Caco-2 (cell line): ENCODE measurements around the gene OTOP1. TPM values are rescaled to one million over a fixed set of nuclear protein-coding genes. Genes with fewer than 3 reads are reported as not detected.
"Not testable (repeated sequence)": the region's sequence is repeated elsewhere in the genome, so short reads cannot be mapped to it uniquely, and the experiment has no call there.

Experiments used
- BruUV-seq: library from RNA; stranded (reverse); fragments of 400-500 nt; replicated peaks from 2 replicates; lab custom pipeline; 2021; lab: Mats Ljungman, UMichigan
- CTCF ChIA-PET: fragments of 300-600 bp; sonication (Branson Sonifier 250); formaldehyde crosslinking; loops from one replicate; lab custom pipeline; 2022; ENCODE audit warnings: antibody characterized with exemption; lab: Charles Lee
- POLR2A ChIA-PET: fragments of 300-600 bp; sonication (Branson Sonifier 250); formaldehyde crosslinking; loops from one replicate; lab custom pipeline; 2022; ENCODE audit warnings: antibody characterized with exemption; lab: Charles Lee
- DNase-seq, 2 experiments: peaks; one replicate each; pipeline versions ENCODE4 v3.0.0 to v3.0.0-alpha.2; 2020 to 2022
- H3K27me3 ChIP-seq: replicated peaks from 2 replicates; pipeline ENCODE4 v1.6.0; 2011; ENCODE audit warnings: low read length; ENCODE audit not compliant: control insufficient read depth, insufficient read depth
- H3K36me3 ChIP-seq: 2 replicates; pipeline ENCODE4 v1.5.1; 2011; ENCODE audit warnings: low read length; ENCODE audit not compliant: control insufficient read depth, insufficient read depth
- H3K4me1 ChIP-seq: fragments of 250-450 bp; sonication (Bioruptor Pico); 2 replicates; pipeline ENCODE4 v1.5.1; 2020; ENCODE audit warnings: mild to moderate bottlenecking
- H3K4me3 ChIP-seq: 2 replicates; pipeline ENCODE4 v1.5.1; 2011; ENCODE audit warnings: low read depth, mild to moderate bottlenecking, control low read depth, low read length
- H3K9me3 ChIP-seq: fragments of 250-450 bp; sonication (Bioruptor Pico); 2 replicates; pipeline ENCODE4 v1.5.1; 2020; ENCODE audit warnings: mild to moderate bottlenecking, moderate library complexity
- H3K27ac Mint-ChIP-seq: one replicate; pipeline ENCODE4 v1.8.0; 2022; ENCODE audit warnings: mixed read lengths; ENCODE audit not compliant: unreplicated experiment
- H3K27me3 Mint-ChIP-seq: one replicate; pipeline ENCODE4 v1.8.0; 2022; ENCODE audit warnings: mixed read lengths; ENCODE audit not compliant: insufficient read depth, unreplicated experiment
- H3K36me3 Mint-ChIP-seq: one replicate; pipeline ENCODE4 v1.8.0; 2022; ENCODE audit warnings: mild to moderate bottlenecking, mixed read lengths; ENCODE audit not compliant: insufficient read depth, unreplicated experiment
- H3K4me1 Mint-ChIP-seq: one replicate; pipeline ENCODE4 v1.8.0; 2022; ENCODE audit warnings: low read depth, mixed read lengths; ENCODE audit not compliant: unreplicated experiment
- H3K4me3 Mint-ChIP-seq: one replicate; pipeline ENCODE4 v1.8.0; 2022; ENCODE audit warnings: mild to moderate bottlenecking, moderate library complexity, mixed read lengths; ENCODE audit not compliant: unreplicated experiment
- H3K9me3 Mint-ChIP-seq: one replicate; pipeline ENCODE4 v1.8.0; 2022; ENCODE audit warnings: mixed read lengths; ENCODE audit not compliant: unreplicated experiment
- CTCF ChIP-seq, 2 experiments: fragments of 200-600 bp in 1 of 2; IDR thresholded peaks; 1 replicate in 1 of 2; 2 replicates in 1 of 2; pipeline versions ENCODE4 v1.5.1 to v1.8.0; 2011 to 2022; ENCODE audit warnings: antibody characterized with exemption in 1 of 2, control low read depth in 1 of 2, inconsistent platforms in 1 of 2, low read depth in 1 of 2, low read length in 1 of 2, mild to moderate bottlenecking in 1 of 2, moderate library complexity in 1 of 2; ENCODE audit not compliant: insufficient read depth in 1 of 2, severe bottlenecking in 1 of 2, unreplicated experiment in 1 of 2
- intact Hi-C: fragments of 100-400 bp; cut with micrococcal nuclease; formaldehyde crosslinking; loops from one replicate; pipeline ENCODE4 v1.10.0; 2022; ENCODE audit not compliant: unreplicated experiment
- total RNA-seq: library from RNA; stranded (reverse); gene quantifications from 2 replicates; pipeline ENCODE4 v1.2.3, GENCODE V29; 2022

Gene OTOP1
- total RNA-seq, 1 experiment from 2014 or later: not detected

GRCh38 chr4:4254666-4255065, 27.9 kb upstream of the OTOP1 start:
- no peak overlapping the region for H3K4me3 Mint-ChIP-seq
- POLR2A ChIA-PET: no interaction called here
- H3K27ac Mint-ChIP-seq: no peak overlapping the region
- H3K36me3 Mint-ChIP-seq: no peaks in the 10 kb centered on the region
- no peak for DNase-seq
- H3K36me3 ChIP-seq: no peaks in the 10 kb centered on the region
- BruUV-seq: no TSS peak
- peaks cover 11% of the 10 kb centered on the region for H3K4me1 ChIP-seq
- no peaks in the 10 kb centered on the region for H3K27me3 Mint-ChIP-seq
- intact Hi-C loops: no loop called here
- no peaks in the 10 kb centered on the region for H3K9me3 Mint-ChIP-seq
- CTCF ChIA-PET: no interaction called here
- H3K4me1 Mint-ChIP-seq: peaks cover 2% of the 10 kb centered on the region
- H3K27me3 ChIP-seq: no peaks in the 10 kb centered on the region
- no peak for TF ChIP-seq CTCF (IDR thresholded peaks at IDR 0.05; ENCODE audit: insufficient read depth in 1 of 2, low read depth in 1 of 2, low read length in 1 of 2, severe bottlenecking in 1 of 2, unreplicated experiment in 1 of 2)
- H3K9me3 ChIP-seq: no peaks in the 10 kb centered on the region
- no peak overlapping the region for H3K4me3 ChIP-seq

GRCh38 chr4:4254199-4254598, 27.5 kb upstream of the OTOP1 start:
- no TSS peak for BruUV-seq
- Histone ChIP-seq H3K4me1 (peaks cover 7% of the 10 kb centered on the region), H3K9me3 (no peaks in the 10 kb centered on the region), H3K36me3 (no peaks in the 10 kb centered on the region), H3K27me3 (no peaks in the 10 kb centered on the region), H3K4me3 (no peak overlapping the region)
- no peak overlapping the region for H3K4me3 Mint-ChIP-seq
- intact Hi-C loops: no loop called here
- no peak overlapping the region for H3K27ac Mint-ChIP-seq
- no peaks in the 10 kb centered on the region for H3K9me3 Mint-ChIP-seq
- ChIA-PET CTCF (no interaction called here), POLR2A (no interaction called here)
- no peak for TF ChIP-seq CTCF (IDR thresholded peaks at IDR 0.05; ENCODE audit: insufficient read depth in 1 of 2, low read depth in 1 of 2, low read length in 1 of 2, severe bottlenecking in 1 of 2, unreplicated experiment in 1 of 2)
- no peaks in the 10 kb centered on the region for H3K27me3 Mint-ChIP-seq
- peaks cover 2% of the 10 kb centered on the region for H3K4me1 Mint-ChIP-seq
- no peak for DNase-seq
- no peaks in the 10 kb centered on the region for H3K36me3 Mint-ChIP-seq

DNA sequence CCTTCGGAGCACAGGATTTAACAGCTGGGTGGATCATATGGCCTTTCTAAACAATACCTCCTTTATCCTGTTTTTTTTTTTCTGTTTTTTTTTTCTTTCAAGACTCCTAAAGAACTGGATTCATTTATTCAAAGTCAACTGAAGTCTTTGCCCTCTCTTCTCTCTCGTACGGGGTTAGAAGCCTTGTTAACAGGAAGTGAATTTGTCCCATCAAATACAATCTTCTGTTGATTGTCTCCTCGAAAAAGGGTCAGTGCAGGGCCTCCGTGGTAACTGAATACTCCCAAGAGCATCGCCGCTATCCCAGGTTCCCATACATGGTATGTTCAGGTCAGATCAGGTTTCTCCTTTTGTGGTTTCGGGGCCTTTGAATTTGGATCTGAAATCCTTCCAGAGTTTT, 23.1 kb upstream of the OTOP1 start:
- Histone ChIP-seq H3K36me3 (peaks cover 3% of the 10 kb centered on the region; the same call in 1 of the 2 replicates), H3K9me3 (no peaks in the 10 kb centered on the region), H3K4me3 (no peak overlapping the region), H3K4me1 (peaks cover 5% of the 10 kb centered on the region), H3K27me3 (no peaks in the 10 kb centered on the region)
- Mint-ChIP-seq H3K9me3 (no peaks in the 10 kb centered on the region), H3K4me1 (peaks cover 13% of the 10 kb centered on the region), H3K36me3 (peaks cover 20% of the 10 kb centered on the region), H3K4me3 (peak overlapping the region; percentile 4), H3K27me3 (no peaks in the 10 kb centered on the region), H3K27ac (no peak overlapping the region)
- POLR2A ChIA-PET: no interaction called here
- no peak for TF ChIP-seq CTCF (IDR thresholded peaks at IDR 0.05; ENCODE audit: insufficient read depth in 1 of 2, low read depth in 1 of 2, low read length in 1 of 2, severe bottlenecking in 1 of 2, unreplicated experiment in 1 of 2)
- DNase-seq: no peak
- intact Hi-C loops: no loop called here
- BruUV-seq: no TSS peak
- CTCF ChIA-PET: no interaction called here

- H3K27me3 ChIP-seq, DNase-seq, H3K4me3 ChIP-seq, BruUV-seq, H3K27ac Mint-ChIP-seq, H3K27me3 Mint-ChIP-seq, H3K4me1 ChIP-seq, H3K9me3 ChIP-seq, H3K9me3 Mint-ChIP-seq, intact Hi-C loops, POLR2A ChIA-PET, H3K36me3 ChIP-seq: not testable (repeated sequence)
- H3K4me1 Mint-ChIP-seq: peaks cover 13% of the 10 kb centered on the region
- peak overlapping the region; percentile 95 for H3K4me3 Mint-ChIP-seq
- CTCF ChIA-PET: interaction anchor here (0.6 kb wide), 1 partner anchor 259 kb away, joined by 3 read pairs; no protein-coding TSS in a partner anchor
- peaks cover 24% of the 10 kb centered on the region for H3K36me3 Mint-ChIP-seq
These were observed 22.6 kb upstream of the OTOP1 start for GRCh38 chr4:4249342-4249741.
